Small intestine (tissue), 7 donors: Measurements from ENCODE around the gene LRRC61. TPM values are rescaled to one million over a fixed set of nuclear protein-coding genes. Genes with fewer than 3 reads are reported as not detected.
A peak's percentile ranks its signal among the peaks of the same experiment; 100 is the strongest.

Source experiments
- DNase-seq, 2 donors: peaks; one replicate each; pipeline versions ENCODE4 v3.0.0 to v3.0.0-alpha.2; 2013
- FAIRE-seq: peaks from 2 replicates; lab custom pipeline; 2012; peaks lifted over from hg19 to GRCh38; lab: Jason Lieb, UNC
- H3K27ac ChIP-seq, 3 donors: one replicate each; pipeline ENCODE4 v1.5.1; 2013; ENCODE audit warnings: low read length in 2 of 3, mild to moderate bottlenecking in 2 of 3, control low read depth in 1 of 3, inconsistent platforms in 1 of 3, low read depth in 1 of 3, moderate library complexity in 1 of 3
- H3K27me3 ChIP-seq, 3 donors: one replicate each; pipeline ENCODE4 v1.6.1; 2013; ENCODE audit warnings: low read length in 3 of 3, inconsistent platforms in 1 of 3; ENCODE audit not compliant: control insufficient read depth in 3 of 3, insufficient read depth in 3 of 3
- H3K36me3 ChIP-seq, 3 donors: one replicate each; pipeline ENCODE4 v1.6.1; 2013; ENCODE audit warnings: low read length in 3 of 3, inconsistent platforms in 1 of 3, low read depth in 1 of 3, mild to moderate bottlenecking in 1 of 3, moderate library complexity in 1 of 3; ENCODE audit not compliant: control insufficient read depth in 3 of 3, insufficient read depth in 2 of 3
- H3K4me1 ChIP-seq, 3 donors: one replicate each; pipeline ENCODE4 v1.6.1; 2013; ENCODE audit warnings: low read length in 2 of 3, inconsistent platforms in 1 of 3, low read depth in 1 of 3, mild to moderate bottlenecking in 1 of 3, moderate library complexity in 1 of 3; ENCODE audit not compliant: control insufficient read depth in 3 of 3, insufficient read depth in 2 of 3
- H3K4me3 ChIP-seq, 3 donors: one replicate each; pipeline ENCODE4 v1.5.1; 2013; ENCODE audit warnings: low read length in 3 of 3, control low read depth in 1 of 3, inconsistent platforms in 1 of 3, low read depth in 1 of 3, mild to moderate bottlenecking in 1 of 3, moderate library complexity in 1 of 3
- H3K9me3 ChIP-seq, 2 donors: one replicate each; pipeline ENCODE4 v1.6.1; 2013; ENCODE audit warnings: low read depth in 1 of 2, low read length in 1 of 2; ENCODE audit not compliant: control insufficient read depth in 2 of 2, insufficient read depth in 1 of 2
- WGBS, 3 donors: extraction: QIAGEN DNeasy Blood & Tissue Kit; methylation state at CpG; one replicate each; pipeline ENCODE4 v1.1.7; 2013; 5-methylcytosine and 5-hydroxymethylcytosine counted together
- polyA plus RNA-seq, 4 donors: library from polyadenylated mRNA; stranded (reverse) in 3 of 4; unstranded in 1 of 4; fragments of 200-250 nt in 3 of 4; fragments of 120-200 nt in 1 of 4; gene quantifications; one replicate each; pipeline versions ENCODE4 v1.2.1 to v1.2.3, GENCODE V29; 2013
- donor health status: healthy with polysubstance abuse.
- donor health status: control.
- donor health status: control.
- donor health status: Bipolar disorder and iron deficiency.
- donor health status: healthy.

Gene LRRC61
- polyA plus RNA-seq, 4 donors: 5.6 to 23.6 (median 12.3) TPM

GRCh38 chr7:150336746-150337145, 13.6 kb downstream of the LRRC61 start:
- peaks cover 0 to 18% (median 2%) of the 10 kb centered on the region in 3 donors for H3K4me1 ChIP-seq
- WGBS, 3 donors: 94 to 100% (median 94%) methylated on average over 14 of the region's 14 CpGs
- DNase-seq: no peak
- H3K27ac ChIP-seq: no peak overlapping the region
- no peak overlapping the region for H3K4me3 ChIP-seq
- H3K36me3 ChIP-seq: peaks cover 0 to 62% (median 2%) of the 10 kb centered on the region in 3 donors
- FAIRE-seq: no peak
- H3K27me3 ChIP-seq: peaks cover 0 to 8% (median 0%) of the 10 kb centered on the region in 3 donors
- no peaks in the 10 kb centered on the region for H3K9me3 ChIP-seq

- Histone ChIP-seq H3K27ac (no peak overlapping the region), H3K27me3 (peaks cover 0 to 8% (median 0%) of the 10 kb centered on the region in 3 donors), H3K4me3 (no peak overlapping the region), H3K9me3 (no peaks in the 10 kb centered on the region), H3K4me1 (peaks cover 0 to 18% (median 2%) of the 10 kb centered on the region in 3 donors), H3K36me3 (peaks cover 0 to 58% (median 2%) of the 10 kb centered on the region in 3 donors)
- 84 to 90% (median 87%) methylated on average over 17 to 18 of the region's 18 CpGs for WGBS, 3 donors
- FAIRE-seq (no peak), DNase-seq (no peak)
These were observed 14.0 kb downstream of the LRRC61 start for GRCh38 chr7:150337179-150337578.

GRCh38 chr7:150337659-150338081, 14.5 kb downstream of the LRRC61 start:
- H3K4me1 ChIP-seq: peaks cover 0 to 20% (median 2%) of the 10 kb centered on the region in 3 donors
- no peak for DNase-seq
- H3K4me3 ChIP-seq: no peak overlapping the region
- H3K36me3 ChIP-seq: peaks cover 0 to 56% (median 2%) of the 10 kb centered on the region in 3 donors
- H3K9me3 ChIP-seq: no peaks in the 10 kb centered on the region
- H3K27me3 ChIP-seq: peaks cover 0 to 8% (median 0%) of the 10 kb centered on the region in 3 donors
- FAIRE-seq: no peak
- no peak overlapping the region for H3K27ac ChIP-seq
- WGBS, 3 donors: 46 to 75% (median 72%) methylated on average over 5 to 6 of the region's 6 CpGs

- WGBS, 3 donors: 80 to 89% (median 83%) methylated on average over 10 to 11 of the region's 11 CpGs
- no peak for FAIRE-seq
- Histone ChIP-seq H3K4me3 (no peak overlapping the region), H3K36me3 (peaks cover 0 to 49% (median 2%) of the 10 kb centered on the region in 3 donors), H3K27ac (peak overlapping the region in 1 of 3 donors; percentile 17), H3K9me3 (no peaks in the 10 kb centered on the region), H3K27me3 (peaks cover 0 to 8% (median 0%) of the 10 kb centered on the region in 3 donors), H3K4me1 (peaks cover 0 to 22% (median 2%) of the 10 kb centered on the region in 3 donors)
- DNase-seq: no peak
These were observed 15.1 kb downstream of the LRRC61 start for GRCh38 chr7:150338166-150338829.

GRCh38 chr7:150339409-150339809, 16.3 kb downstream of the LRRC61 start:
- Histone ChIP-seq H3K36me3 (peaks cover 0 to 40% (median 2%) of the 10 kb centered on the region in 3 donors), H3K27me3 (peaks cover 0 to 8% (median 3%) of the 10 kb centered on the region in 3 donors), H3K4me3 (peak overlapping the region in 1 of 3 donors; percentile 50), H3K27ac (no peak overlapping the region), H3K4me1 (peaks cover 0 to 22% (median 2%) of the 10 kb centered on the region in 3 donors), H3K9me3 (peaks cover 0 to under 1% of the 10 kb centered on the region in 2 donors)
- FAIRE-seq (no peak), DNase-seq (no peak)
- WGBS, 3 donors: 58 to 65% (median 60%) methylated on average over 9 of the region's 9 CpGs

GRCh38 chr7:150340024-150340749, 17.0 kb downstream of the LRRC61 start:
- Histone ChIP-seq H3K4me1 (peaks cover 0 to 18% (median 2%) of the 10 kb centered on the region in 3 donors), H3K27ac (peak overlapping the region in 1 of 3 donors; percentile 24), H3K4me3 (peak overlapping the region in 2 of 3 donors; percentile 6 to 50), H3K36me3 (peaks cover 0 to 37% (median 2%) of the 10 kb centered on the region in 3 donors), H3K27me3 (peaks cover 0 to 8% (median 3%) of the 10 kb centered on the region in 3 donors), H3K9me3 (peaks cover 0 to 4% of the 10 kb centered on the region in 2 donors)
- DNase-seq (peak; percentile 29 to 63), FAIRE-seq (no peak)
- 11 to 20% (median 17%) methylated on average over 30 to 39 of the region's 39 CpGs for WGBS, 3 donors

- peaks cover 0 to 37% (median 2%) of the 10 kb centered on the region in 3 donors for H3K36me3 ChIP-seq
- H3K27ac ChIP-seq: peak overlapping the region in 2 of 3 donors; percentile 28 to 78
- H3K9me3 ChIP-seq: peaks cover 0 to 4% of the 10 kb centered on the region in 2 donors
- H3K4me3 ChIP-seq: peak overlapping the region; percentile 2 to 51 (median 50)
- DNase-seq (no peak), FAIRE-seq (no peak)
- WGBS, 3 donors: 8 to 37% (median 37%) methylated on average over 22 to 29 of the region's 29 CpGs
- peaks cover 0 to 17% (median 2%) of the 10 kb centered on the region in 3 donors for H3K4me1 ChIP-seq
- peaks cover 0 to 8% (median 3%) of the 10 kb centered on the region in 3 donors for H3K27me3 ChIP-seq
These were observed 17.7 kb downstream of the LRRC61 start for GRCh38 chr7:150340875-150341262.
